Measurements from ENCODE around the gene BRI3BP.

DNA sequence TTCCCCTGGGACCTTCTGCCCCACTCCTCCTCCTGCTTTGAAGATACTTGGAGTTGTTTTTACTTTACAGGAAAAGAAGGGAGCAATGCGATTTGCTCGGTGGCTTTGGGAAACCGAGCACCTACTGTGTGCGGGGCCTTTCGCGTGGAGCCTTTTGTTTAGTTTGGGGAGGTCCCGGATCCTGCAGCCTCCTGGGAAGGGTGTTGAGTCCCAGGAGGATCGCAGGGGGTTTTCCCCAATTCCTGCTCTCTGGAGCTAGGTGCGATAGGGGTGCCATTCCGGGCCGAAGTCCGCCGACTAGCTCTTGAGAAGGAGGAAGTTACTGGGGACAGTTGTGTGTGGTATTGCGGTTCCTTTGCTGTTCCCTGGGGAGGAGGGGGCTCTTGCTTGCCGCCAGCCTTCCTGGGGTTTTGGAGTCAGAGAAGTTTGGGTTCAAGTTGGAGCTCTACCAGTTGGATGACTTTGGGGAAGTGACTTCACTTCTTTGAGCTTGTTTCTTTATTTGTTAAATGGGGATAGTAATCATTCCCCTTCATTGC lies 1.1 kb downstream of the BRI3BP start:
- TF ChIP-seq, protein P1, sequence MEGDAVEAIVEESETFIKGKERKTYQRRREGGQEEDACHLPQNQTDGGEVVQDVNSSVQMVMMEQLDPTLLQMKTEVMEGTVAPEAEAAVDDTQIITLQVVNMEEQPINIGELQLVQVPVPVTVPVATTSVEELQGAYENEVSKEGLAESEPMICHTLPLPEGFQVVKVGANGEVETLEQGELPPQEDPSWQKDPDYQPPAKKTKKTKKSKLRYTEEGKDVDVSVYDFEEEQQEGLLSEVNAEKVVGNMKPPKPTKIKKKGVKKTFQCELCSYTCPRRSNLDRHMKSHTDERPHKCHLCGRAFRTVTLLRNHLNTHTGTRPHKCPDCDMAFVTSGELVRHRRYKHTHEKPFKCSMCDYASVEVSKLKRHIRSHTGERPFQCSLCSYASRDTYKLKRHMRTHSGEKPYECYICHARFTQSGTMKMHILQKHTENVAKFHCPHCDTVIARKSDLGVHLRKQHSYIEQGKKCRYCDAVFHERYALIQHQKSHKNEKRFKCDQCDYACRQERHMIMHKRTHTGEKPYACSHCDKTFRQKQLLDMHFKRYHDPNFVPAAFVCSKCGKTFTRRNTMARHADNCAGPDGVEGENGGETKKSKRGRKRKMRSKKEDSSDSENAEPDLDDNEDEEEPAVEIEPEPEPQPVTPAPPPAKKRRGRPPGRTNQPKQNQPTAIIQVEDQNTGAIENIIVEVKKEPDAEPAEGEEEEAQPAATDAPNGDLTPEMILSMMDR (IDR thresholded peaks at IDR 0.05), result no peak
- no peak for TF ChIP-seq POLR2AphosphoS5 (IDR thresholded peaks at IDR 0.05)
- no peak for TF ChIP-seq POLR2A (IDR thresholded peaks at IDR 0.05)

Data from prostate gland (tissue), 2 donors.